ENCODE results near the gene BEX2. TPM values are rescaled to one million over a fixed set of nuclear protein-coding genes. Genes with fewer than 3 reads are reported as not detected.
"Not testable (repeated sequence)": the region's sequence is repeated elsewhere in the genome, so short reads cannot be mapped to it uniquely, and the experiment has no call there.

BEX2 gene
- 2.8 and 3.0 TPM in 2 replicates for total RNA-seq

DNA sequence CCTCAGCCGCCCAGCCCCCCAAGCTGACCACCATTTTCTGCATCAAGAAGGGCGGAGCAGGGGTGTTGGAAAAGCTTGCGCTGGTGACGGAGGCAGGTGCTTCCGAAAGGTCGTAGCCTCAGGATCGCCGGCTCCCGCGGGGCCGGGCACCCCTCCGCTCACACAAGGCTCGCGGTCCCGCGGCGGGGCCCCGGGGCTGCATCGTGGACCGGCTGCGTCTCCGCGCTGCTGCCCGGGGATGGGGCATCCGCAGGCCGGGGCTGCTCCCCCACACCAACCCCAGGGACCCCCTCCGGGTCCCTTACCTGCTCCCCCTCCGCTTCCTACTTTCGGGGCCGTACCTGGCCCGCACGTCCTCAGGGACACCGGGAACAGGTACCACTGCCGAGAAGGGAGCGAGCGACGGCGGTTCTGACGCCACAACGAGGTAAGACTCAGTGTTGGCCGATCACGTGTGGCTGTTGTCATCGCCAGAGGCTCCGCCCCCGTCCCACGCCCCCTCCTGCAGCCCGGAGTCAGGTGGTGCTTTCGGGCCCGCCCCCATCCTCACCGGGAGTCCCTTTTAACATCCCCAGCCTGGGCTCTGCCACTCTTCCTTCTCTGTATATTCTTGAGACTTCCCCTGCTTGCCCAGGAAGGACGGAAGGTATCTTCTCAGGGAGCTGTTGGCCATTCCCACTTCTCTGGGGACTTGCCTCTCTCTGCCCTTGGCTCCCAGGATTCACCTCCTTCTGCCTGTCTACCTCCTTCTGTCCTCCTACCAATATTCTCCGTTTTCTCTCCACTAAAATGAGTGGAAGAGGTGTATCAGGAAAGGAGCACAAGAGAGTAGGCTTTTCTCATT, at the start of gene BEX2:
Gene BEX2 (minus strand): TSS at position 436 of the 844 bp plus-strand sequence. CDS start 1,014 bp downstream, outside the sequence.
- intact Hi-C loops (cut with micrococcal nuclease), result loop anchor here (2.0 kb wide), 1 partner anchor 56 kb away; the partner anchor contains the start of gene TCEAL8

GRCh38 chrX:103360092-103360491, 49.3 kb upstream of the BEX2 start:
- intact Hi-C loops (cut with micrococcal nuclease), result no loop called here

GRCh38 chrX:103359605-103360004, 48.8 kb upstream of the BEX2 start:
- intact Hi-C loops (cut with micrococcal nuclease), result not testable (repeated sequence)

DNA sequence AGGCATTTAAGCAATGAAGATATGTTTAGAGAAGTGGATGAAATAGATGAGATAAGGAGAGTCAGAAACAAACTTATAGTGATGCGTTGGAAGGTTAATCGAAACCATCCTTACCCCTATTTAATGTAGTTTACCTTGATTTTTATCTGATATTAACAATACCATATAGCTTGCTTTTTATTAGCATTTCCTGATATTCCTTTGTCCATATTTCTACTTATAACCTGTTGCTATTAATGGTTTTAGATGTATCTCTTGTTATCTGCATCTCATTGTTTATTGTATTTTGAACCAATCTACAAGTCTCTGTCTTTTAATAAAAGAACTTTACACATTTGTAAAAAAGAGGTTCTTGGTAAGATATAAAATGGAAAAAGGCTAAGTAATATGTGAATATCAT, 47.1 kb upstream of the BEX2 start:
- intact Hi-C loops (cut with micrococcal nuclease), result no loop called here

DNA sequence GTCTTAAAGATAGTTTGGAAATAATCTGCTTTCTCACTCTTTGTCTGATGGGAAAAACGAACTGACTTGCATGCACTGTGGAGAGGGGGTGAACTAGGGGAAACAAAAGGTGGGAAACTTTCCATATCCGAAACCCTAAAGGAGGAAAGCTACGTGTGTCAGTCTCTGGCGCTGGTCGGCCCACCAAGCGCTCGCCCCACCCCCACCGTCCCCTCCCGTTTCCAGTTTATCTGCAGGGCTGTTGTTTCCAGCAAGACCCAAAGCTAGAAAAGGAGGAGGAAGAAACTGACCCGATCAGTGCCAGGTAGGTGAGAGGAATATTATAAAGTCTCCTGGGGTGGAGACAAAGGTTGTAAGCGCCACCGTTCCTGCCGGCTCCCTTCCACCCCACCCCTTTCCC, 46.1 kb upstream of the BEX2 start:
- intact Hi-C loops (cut with micrococcal nuclease), result no loop called here

- intact Hi-C loops (cut with micrococcal nuclease), result no loop called here
These were observed 45.5 kb upstream of the BEX2 start, which contains the start of gene TCEAL9 for GRCh38 chrX:103356130-103356798. TCEAL9 (plus strand) TSS chrX:103356506; CDS start chrX:103357685, 1,179 bp downstream.

- intact Hi-C loops (cut with micrococcal nuclease), result no loop called here
These were observed 37.0 kb upstream of the BEX2 start for GRCh38 chrX:103347682-103348397.

- intact Hi-C loops (cut with micrococcal nuclease), result no loop called here
These were observed 33.8 kb upstream of the BEX2 start for GRCh38 chrX:103344606-103345005.

GRCh38 chrX:103343105-103343504, 32.3 kb upstream of the BEX2 start:
- intact Hi-C loops (cut with micrococcal nuclease), result loop anchor here (1.0 kb wide), 1 partner anchor 121 kb away; no protein-coding TSS in a partner anchor

DNA sequence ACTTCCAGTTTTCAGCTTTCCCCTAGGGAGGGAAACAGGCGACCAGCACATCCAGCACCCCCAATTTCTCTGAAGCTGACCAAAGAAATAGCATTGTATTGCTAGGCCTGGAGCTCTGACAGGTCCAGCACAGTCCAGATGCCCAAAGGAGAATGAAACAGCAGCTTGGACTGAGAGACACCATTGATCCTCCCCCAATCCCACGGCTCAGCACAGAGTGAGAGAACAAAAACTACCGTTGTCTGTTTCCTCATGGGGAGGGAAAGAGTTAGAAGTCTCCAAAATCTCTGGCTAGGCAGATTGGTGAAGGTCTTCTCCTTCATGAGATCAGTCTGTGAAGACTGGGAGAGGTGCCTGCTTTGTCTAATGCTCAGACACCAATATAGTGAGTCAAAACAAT, 27.9 kb upstream of the BEX2 start:
- intact Hi-C loops (cut with micrococcal nuclease), result no loop called here

- intact Hi-C loops (cut with micrococcal nuclease), result no loop called here
These were observed 20.0 kb upstream of the BEX2 start for GRCh38 chrX:103330681-103331288.

DNA sequence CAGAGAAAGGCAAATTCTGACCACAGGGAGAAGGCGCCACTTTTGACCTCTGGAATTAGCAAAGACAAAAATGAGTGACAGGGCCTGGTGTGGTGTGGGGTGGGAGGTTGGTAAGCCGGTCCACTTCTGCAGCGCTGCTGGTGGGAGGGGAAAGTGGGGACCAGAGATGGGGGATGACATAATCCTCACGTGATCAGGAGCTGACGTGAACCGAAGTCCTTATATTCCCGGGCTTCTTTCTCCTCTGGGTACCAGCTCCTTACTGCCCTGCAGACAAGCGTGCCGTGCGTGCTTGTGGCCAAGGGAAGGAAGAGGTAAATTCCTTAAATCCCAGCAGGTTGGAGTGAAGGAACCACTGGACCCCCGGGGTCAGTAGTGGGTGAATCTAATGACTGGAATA, 19.2 kb upstream of the BEX2 start, which contains the start of gene TCEAL7:
Gene TCEAL7 (plus strand): TSS at position 249 of the 400 bp plus-strand sequence. CDS start 1,165 bp downstream, outside the sequence.
- intact Hi-C loops (cut with micrococcal nuclease), result no loop called here

- intact Hi-C loops (cut with micrococcal nuclease), result loop anchor here (2.0 kb wide), 1 partner anchor 57 kb away; the partner anchor contains the start of gene TCEAL8
These were observed 600 bp upstream of the BEX2 start for GRCh38 chrX:103311399-103311780.

DNA sequence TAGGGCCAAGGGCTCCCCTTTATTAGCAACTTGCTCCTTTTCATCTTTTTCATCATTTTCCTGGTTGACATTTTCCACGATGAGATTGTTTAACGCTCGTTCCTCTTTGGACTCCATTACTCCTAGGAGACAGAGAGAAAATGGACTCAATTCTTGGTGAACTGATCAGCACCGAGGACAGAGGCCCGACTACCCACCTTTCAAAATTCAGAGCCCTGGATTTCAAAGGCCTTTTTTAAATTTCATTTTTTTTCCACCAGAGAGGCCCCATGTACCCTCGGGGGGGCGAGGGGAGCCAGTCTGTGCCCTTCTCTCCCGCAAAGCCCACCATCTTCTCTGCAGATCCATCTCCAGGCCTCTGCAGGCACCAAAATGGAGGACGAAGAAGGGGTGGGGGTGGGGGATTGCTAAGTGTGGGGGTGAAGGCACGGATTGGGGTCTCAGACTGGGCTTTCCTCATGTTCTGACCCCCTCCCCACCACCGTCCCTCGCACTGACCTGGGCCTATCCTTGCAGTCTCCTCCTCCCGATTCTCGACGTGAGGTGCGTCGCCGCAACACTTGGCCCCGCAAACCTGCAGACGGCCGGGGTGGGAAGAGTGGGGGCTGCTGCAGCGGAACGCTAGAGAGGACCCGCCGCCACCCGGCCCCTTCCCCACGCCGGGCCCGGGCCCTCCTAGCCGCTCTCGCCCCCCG, 783 bp downstream of the BEX2 start:
- intact Hi-C loops (cut with micrococcal nuclease), result loop anchor here (2.0 kb wide), 1 partner anchor 55 kb away; the partner anchor contains the start of gene TCEAL8

DNA sequence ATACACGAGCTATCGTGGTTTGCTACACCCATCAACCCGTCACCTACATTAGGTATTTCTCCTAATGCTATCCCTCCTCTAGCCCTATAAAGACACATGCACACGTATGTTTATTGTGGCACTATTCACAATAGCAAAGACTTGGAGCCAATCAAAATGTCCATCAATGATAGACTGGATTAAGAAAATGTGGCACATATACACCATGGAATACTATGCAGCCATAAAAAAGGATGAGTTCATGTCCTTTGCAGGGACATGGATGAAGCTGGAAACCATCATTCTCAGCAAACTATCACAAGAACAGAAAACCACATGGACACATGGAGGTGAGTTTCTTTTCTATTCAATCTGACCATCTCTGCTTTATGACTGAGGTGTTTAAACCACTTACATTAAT, 5.1 kb downstream of the BEX2 start:
- intact Hi-C loops (cut with micrococcal nuclease), result not testable (repeated sequence)

DNA sequence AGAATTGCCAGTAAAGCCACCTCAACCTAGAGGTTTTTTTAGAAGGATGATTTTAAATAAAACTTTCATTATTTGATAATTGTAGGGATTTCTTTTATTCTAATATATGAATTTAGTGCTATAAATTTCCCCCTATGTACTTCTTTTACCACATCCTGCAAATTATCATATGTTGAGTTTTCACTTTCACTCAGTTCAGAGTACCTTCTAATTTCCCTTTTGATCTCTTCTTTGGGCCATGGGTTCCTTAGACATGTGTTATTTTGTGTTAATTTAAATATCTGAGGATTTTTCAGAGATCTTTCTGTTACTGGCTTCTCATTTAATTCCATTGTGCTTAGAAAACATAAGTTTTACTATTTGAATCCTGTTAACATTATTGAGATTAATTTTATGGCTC, 6.1 kb downstream of the BEX2 start:
- intact Hi-C loops (cut with micrococcal nuclease), result no loop called here

GRCh38 chrX:103293118-103293517, 17.7 kb downstream of the BEX2 start:
- intact Hi-C loops (cut with micrococcal nuclease), result no loop called here

DNA sequence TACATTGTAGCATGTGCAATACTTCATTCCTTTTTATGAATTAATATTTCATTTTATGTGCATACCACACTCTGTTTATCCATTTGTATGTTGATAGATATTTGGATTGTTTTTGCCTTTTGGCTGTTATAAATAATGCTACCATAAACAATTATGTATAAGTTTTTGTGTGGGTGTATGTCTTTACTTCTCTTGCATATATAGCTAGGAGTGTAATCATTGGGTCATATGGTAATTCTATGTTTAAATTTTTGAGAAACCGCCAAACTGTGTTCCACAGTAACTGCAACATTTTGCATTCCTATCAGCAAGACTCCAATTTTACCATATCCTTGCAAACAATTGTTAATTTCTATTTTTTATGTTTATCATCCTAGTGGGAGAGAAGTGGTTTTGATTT, 31.2 kb downstream of the BEX2 start:
- intact Hi-C loops (cut with micrococcal nuclease), result no loop called here

DNA sequence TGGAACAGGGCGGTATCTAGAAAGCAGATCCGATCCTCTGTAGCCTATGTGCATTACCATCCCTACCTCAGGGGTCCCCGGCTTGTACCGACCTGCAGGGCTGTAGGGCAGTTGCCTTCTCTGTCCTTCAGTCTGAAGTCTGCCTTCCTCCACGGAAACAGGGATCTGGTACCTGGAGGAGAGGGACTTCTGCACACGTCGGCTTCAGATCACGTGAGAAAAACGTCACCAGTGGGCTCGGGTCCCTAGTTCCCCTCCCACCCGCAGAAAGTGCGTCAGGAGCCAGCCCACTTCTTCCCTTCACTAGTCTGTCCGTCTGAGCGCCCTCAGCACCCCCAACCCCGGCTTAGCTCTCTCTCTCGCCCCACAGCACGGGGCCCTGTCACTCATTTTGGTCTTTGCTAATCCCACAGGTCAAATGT, 34.2 kb downstream of the BEX2 start, which contains the start of gene TCEAL5:
Gene TCEAL5 (minus strand): TSS at position 170 of the 422 bp plus-strand sequence. CDS start 2,187 bp downstream, outside the sequence.
- intact Hi-C loops (cut with micrococcal nuclease), result no loop called here

GRCh38 chrX:103275947-103276567, 34.7 kb downstream of the BEX2 start:
- intact Hi-C loops (cut with micrococcal nuclease), result no loop called here

Data from T-helper 2 cell treated with Interferon-gamma antibody and Interleukin-4, amounts not matched to agents 100 ng/mL and 5 ng/mL, for 36 hours (primary cell).